Tibial artery (tissue), 4 donors: ENCODE results near the gene PEX13.

Experiments
- DNase-seq, 2 donors: peaks; one replicate each; pipeline ENCODE4 v3.0.0-alpha.2; 2019
- H3K27ac ChIP-seq, 2 donors: fragments of 200-600 bp; sonication (generic) in 1 of 2; 1 replicate in 1 of 2; 2 replicates in 1 of 2; pipeline ENCODE4 v1.5.1; 2018 to 2019; ENCODE audit warnings: mild to moderate bottlenecking in 1 of 2
- H3K27me3 ChIP-seq, 2 donors: fragments of 200-600 bp; sonication (generic) in 1 of 2; one replicate each; pipeline versions ENCODE4 v1.5.1 to v1.6.0; 2016 to 2019
- H3K36me3 ChIP-seq, 3 donors: fragments of 200-600 bp; sonication (generic) in 2 of 3; one replicate each; pipeline ENCODE4 v1.5.1; 2016 to 2019; ENCODE audit warnings: mild to moderate bottlenecking in 2 of 3
- H3K4me1 ChIP-seq, 4 donors: fragments of 200-600 bp; sonication (generic) in 2 of 4; 1 replicate in 3 of 4; 2 replicates in 1 of 4; pipeline ENCODE4 v1.5.1; 2016 to 2019
- H3K4me3 ChIP-seq, 2 donors: fragments of 200-600 bp; sonication (generic) in 1 of 2; 1 replicate in 1 of 2; 2 replicates in 1 of 2; pipeline ENCODE4 v1.5.1; 2018 to 2019; ENCODE audit warnings: mild to moderate bottlenecking in 2 of 2
- H3K9me3 ChIP-seq, 3 donors: fragments of 200-600 bp; sonication (generic) in 1 of 3; one replicate each; pipeline ENCODE4 v1.5.1; 2016 to 2019
- CTCF ChIP-seq, 2 experiments: fragments of 200-600 bp in 1 of 2; fragments of 450-650 bp in 1 of 2; IDR thresholded peaks; one replicate each; pipeline ENCODE4 v1.5.1; 2017 to 2019; ENCODE audit warnings: antibody characterized with exemption in 2 of 2, mild to moderate bottlenecking in 1 of 2, moderate library complexity in 1 of 2
- intact Hi-C: fragments of 100-400 bp; cut with DNase I; formaldehyde crosslinking; loops from one replicate; pipeline ENCODE4 v1.15.0; 2023; ENCODE audit warnings: low total_unique reads

Gene PEX13

GRCh38 chr2:61042807-61043206 is 25.3 kb downstream of the PEX13 start:
- DNase-seq: no peak
- Histone ChIP-seq H3K9me3 (peaks cover 0 to 4% (median 0%) of the 10 kb centered on the region in 3 donors), H3K4me3 (no peak overlapping the region), H3K4me1 (peaks cover 0 to 32% (median 0%) of the 10 kb centered on the region in 4 donors), H3K27ac (no peak overlapping the region), H3K27me3 (no peaks in the 10 kb centered on the region), H3K36me3 (peaks cover 0 to 6% (median 1%) of the 10 kb centered on the region in 3 donors)
- TF ChIP-seq CTCF (IDR thresholded peaks at IDR 0.05): no peak
- intact Hi-C loops: no loop called here

- no peak for TF ChIP-seq CTCF (IDR thresholded peaks at IDR 0.05)
- no peak for DNase-seq
- peaks cover 16 to 20% (median 18%) of the 10 kb centered on the region in 3 donors for H3K36me3 ChIP-seq
- H3K9me3 ChIP-seq: no peaks in the 10 kb centered on the region
- peaks cover 0 to 32% (median 0%) of the 10 kb centered on the region in 4 donors for H3K4me1 ChIP-seq
- no peak overlapping the region for H3K27ac ChIP-seq
- H3K4me3 ChIP-seq: no peak overlapping the region
- intact Hi-C loops: no loop called here
- H3K27me3 ChIP-seq: no peaks in the 10 kb centered on the region
These were observed 27.1 kb downstream of the PEX13 start for GRCh38 chr2:61044636-61045035.

- Histone ChIP-seq H3K27ac (peak overlapping the region; percentile 18 to 37), H3K36me3 (peaks cover 22 to 26% (median 24%) of the 10 kb centered on the region in 3 donors), H3K4me3 (no peak overlapping the region)
These were observed 27.7 kb downstream of the PEX13 start for GRCh38 chr2:61045226-61045625.

GRCh38 chr2:61045999-61046398 is 28.5 kb downstream of the PEX13 start:
- H3K9me3 ChIP-seq: no peaks in the 10 kb centered on the region
- peaks cover 0 to 32% (median 0%) of the 10 kb centered on the region in 4 donors for H3K4me1 ChIP-seq
- no peak for DNase-seq
- no peak overlapping the region for H3K4me3 ChIP-seq
- peaks cover 27 to 34% (median 29%) of the 10 kb centered on the region in 3 donors for H3K36me3 ChIP-seq
- intact Hi-C loops: no loop called here
- H3K27me3 ChIP-seq: no peaks in the 10 kb centered on the region
- H3K27ac ChIP-seq: peak overlapping the region in 1 of 2 donors; percentile 37
- no peak for TF ChIP-seq CTCF (IDR thresholded peaks at IDR 0.05)

More at GRCh38 chr2:61045226-61045625, 27.7 kb downstream of the PEX13 start:
- H3K4me1 ChIP-seq: peaks cover 0 to 32% (median 0%) of the 10 kb centered on the region in 4 donors
- no peaks in the 10 kb centered on the region for H3K9me3 ChIP-seq
- no peaks in the 10 kb centered on the region for H3K27me3 ChIP-seq
- no peak for TF ChIP-seq CTCF (IDR thresholded peaks at IDR 0.05)
- no peak for DNase-seq
- intact Hi-C loops: no loop called here

GRCh38 chr2:61055557-61055956 is 38.0 kb downstream of the PEX13 start:
- no peak for TF ChIP-seq CTCF (IDR thresholded peaks at IDR 0.05)
- Histone ChIP-seq H3K4me1 (no peaks in the 10 kb centered on the region), H3K27me3 (no peaks in the 10 kb centered on the region), H3K36me3 (peaks cover 18 to 55% (median 18%) of the 10 kb centered on the region in 3 donors), H3K4me3 (no peak overlapping the region), H3K9me3 (no peaks in the 10 kb centered on the region), H3K27ac (no peak overlapping the region)
- intact Hi-C loops: no loop called here
- DNase-seq: no peak

GRCh38 chr2:61057562-61057961 is 40.0 kb downstream of the PEX13 start:
- intact Hi-C loops: no loop called here
- DNase-seq: no peak
- Histone ChIP-seq H3K27ac (no peak overlapping the region), H3K36me3 (peaks cover 3 to 38% (median 4%) of the 10 kb centered on the region in 3 donors), H3K4me1 (no peaks in the 10 kb centered on the region), H3K9me3 (no peaks in the 10 kb centered on the region), H3K27me3 (no peaks in the 10 kb centered on the region), H3K4me3 (no peak overlapping the region)
- TF ChIP-seq CTCF (IDR thresholded peaks at IDR 0.05): no peak
